Activated gamma-delta T cell (primary cell): ENCODE data around the gene BBOX1.

Source experiments
- DNase-seq: peaks from one replicate; lab custom pipeline; 2025; lab: John Stamatoyannopoulos, UW

Gene BBOX1

GRCh38 chr11:27025312-27025955, 15.2 kb upstream of the BBOX1 start:
- DNase-seq: no peak

- DNase-seq: no peak
Observed at GRCh38 chr11:27025957-27026733, 14.5 kb upstream of the BBOX1 start.

- no peak for DNase-seq
Observed at GRCh38 chr11:27028561-27028965, 12.1 kb upstream of the BBOX1 start.

GRCh38 chr11:27029966-27030365, 10.6 kb upstream of the BBOX1 start:
- no peak for DNase-seq

GRCh38 chr11:27031754-27032153, 8.9 kb upstream of the BBOX1 start:
- no peak for DNase-seq

- no peak for DNase-seq
Observed at GRCh38 chr11:27039873-27040272, 742 bp upstream of the BBOX1 start.

GRCh38 chr11:27041141-27041899, 705 bp downstream of the BBOX1 start:
- no peak for DNase-seq

- DNase-seq: no peak
Observed at GRCh38 chr11:27046956-27047355, 6.3 kb downstream of the BBOX1 start.

- no peak for DNase-seq
Observed at GRCh38 chr11:27052668-27053067, 12.1 kb downstream of the BBOX1 start.

- DNase-seq: no peak
Observed at GRCh38 chr11:27055065-27055682, 14.6 kb downstream of the BBOX1 start.

GRCh38 chr11:27057091-27057780, 16.6 kb downstream of the BBOX1 start:
- DNase-seq: no peak

GRCh38 chr11:27058456-27058855, 17.8 kb downstream of the BBOX1 start:
- no peak for DNase-seq

GRCh38 chr11:27059431-27059830, 18.8 kb downstream of the BBOX1 start:
- no peak for DNase-seq

GRCh38 chr11:27060816-27061460, 20.3 kb downstream of the BBOX1 start:
- DNase-seq: no peak

GRCh38 chr11:27061461-27061821, 20.8 kb downstream of the BBOX1 start:
- DNase-seq: no peak

- no peak for DNase-seq
Observed at GRCh38 chr11:27064086-27064485, 23.5 kb downstream of the BBOX1 start.

- no peak for DNase-seq
Observed at GRCh38 chr11:27075192-27075591, 34.6 kb downstream of the BBOX1 start.

GRCh38 chr11:27075655-27076054, 35.0 kb downstream of the BBOX1 start:
- DNase-seq: no peak

GRCh38 chr11:27076121-27076589, 35.5 kb downstream of the BBOX1 start:
- no peak for DNase-seq

- no peak for DNase-seq
Observed at GRCh38 chr11:27081056-27081455, 40.4 kb downstream of the BBOX1 start.

- no peak for DNase-seq
Observed at GRCh38 chr11:27083241-27083640, 42.6 kb downstream of the BBOX1 start.
